Measurements from ENCODE around the gene CORO2B. TPM values are rescaled to one million over a fixed set of nuclear protein-coding genes. Genes with fewer than 3 reads are reported as not detected.

CORO2B gene
- total and polyA plus RNA-seq, 8 donors: 0.56 to 7.7 (median 1.7) TPM

DNA sequence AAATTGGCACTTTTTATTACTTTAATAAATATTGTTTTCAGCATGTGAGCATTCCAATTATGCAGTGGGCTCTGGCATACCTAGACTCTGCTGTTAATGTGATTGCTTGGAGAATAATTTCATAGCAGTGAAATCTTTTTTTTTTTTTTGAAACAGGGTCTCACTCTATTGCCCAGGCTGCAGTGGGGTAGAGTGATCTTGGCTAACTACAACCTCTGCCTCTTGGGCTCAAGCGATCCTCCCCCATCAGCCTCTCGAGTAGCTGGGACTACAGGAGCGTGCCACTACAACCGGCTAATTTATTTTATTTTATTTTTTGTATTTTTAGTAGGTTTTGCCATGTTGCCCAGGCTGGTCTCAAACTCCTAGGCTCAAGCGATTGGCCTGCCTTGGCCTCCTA lies 14.6 kb upstream of the CORO2B start:
- intact Hi-C loops (cut with DNase I): no loop called here
- Histone ChIP-seq H3K27me3 (peaks cover 0 to 7% (median 0%) of the 10 kb centered on the region in 4 donors), H3K4me1 (peaks cover 0 to 2% (median 0%) of the 10 kb centered on the region in 3 donors), H3K4me3 (no peak overlapping the region), H3K27ac (no peak overlapping the region), H3K36me3 (no peaks in the 10 kb centered on the region), H3K9me3 (no peaks in the 10 kb centered on the region)
- WGBS, 2 donors: 95 to 96% methylated on average over 5 of the region's 5 CpGs
- ATAC-seq: no peak
- TF ChIP-seq, protein P1, sequence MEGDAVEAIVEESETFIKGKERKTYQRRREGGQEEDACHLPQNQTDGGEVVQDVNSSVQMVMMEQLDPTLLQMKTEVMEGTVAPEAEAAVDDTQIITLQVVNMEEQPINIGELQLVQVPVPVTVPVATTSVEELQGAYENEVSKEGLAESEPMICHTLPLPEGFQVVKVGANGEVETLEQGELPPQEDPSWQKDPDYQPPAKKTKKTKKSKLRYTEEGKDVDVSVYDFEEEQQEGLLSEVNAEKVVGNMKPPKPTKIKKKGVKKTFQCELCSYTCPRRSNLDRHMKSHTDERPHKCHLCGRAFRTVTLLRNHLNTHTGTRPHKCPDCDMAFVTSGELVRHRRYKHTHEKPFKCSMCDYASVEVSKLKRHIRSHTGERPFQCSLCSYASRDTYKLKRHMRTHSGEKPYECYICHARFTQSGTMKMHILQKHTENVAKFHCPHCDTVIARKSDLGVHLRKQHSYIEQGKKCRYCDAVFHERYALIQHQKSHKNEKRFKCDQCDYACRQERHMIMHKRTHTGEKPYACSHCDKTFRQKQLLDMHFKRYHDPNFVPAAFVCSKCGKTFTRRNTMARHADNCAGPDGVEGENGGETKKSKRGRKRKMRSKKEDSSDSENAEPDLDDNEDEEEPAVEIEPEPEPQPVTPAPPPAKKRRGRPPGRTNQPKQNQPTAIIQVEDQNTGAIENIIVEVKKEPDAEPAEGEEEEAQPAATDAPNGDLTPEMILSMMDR (IDR thresholded peaks at IDR 0.05): no peak
- no peak for DNase-seq
- no peak for FAIRE-seq

DNA sequence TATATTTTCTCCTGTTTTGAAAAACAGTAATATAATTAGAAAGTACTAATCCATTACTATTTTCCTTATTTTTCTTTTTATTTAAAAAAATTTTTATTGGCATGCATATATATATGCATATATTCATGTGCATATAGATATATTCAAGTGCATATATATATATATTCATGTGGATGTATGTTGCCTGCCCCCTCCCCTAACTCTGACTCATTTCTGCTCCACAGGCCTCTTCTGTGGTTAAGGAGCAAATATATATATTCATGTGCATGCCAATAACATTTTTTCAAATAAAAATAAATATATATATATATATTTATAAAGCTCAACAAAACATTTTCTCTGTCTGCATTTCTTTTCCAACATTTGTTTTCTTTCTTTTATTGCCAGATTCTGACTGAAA lies 13.6 kb upstream of the CORO2B start:
- TF ChIP-seq, protein P1 (IDR thresholded peaks at IDR 0.05): no peak
- ATAC-seq (no peak), DNase-seq (no peak), FAIRE-seq (no peak)
- Histone ChIP-seq H3K4me3 (no peak overlapping the region), H3K4me1 (no peaks in the 10 kb centered on the region), H3K27ac (no peak overlapping the region), H3K36me3 (no peaks in the 10 kb centered on the region), H3K27me3 (peaks cover 0 to 2% (median 0%) of the 10 kb centered on the region in 4 donors), H3K9me3 (no peaks in the 10 kb centered on the region)
- intact Hi-C loops (cut with DNase I): no loop called here

DNA sequence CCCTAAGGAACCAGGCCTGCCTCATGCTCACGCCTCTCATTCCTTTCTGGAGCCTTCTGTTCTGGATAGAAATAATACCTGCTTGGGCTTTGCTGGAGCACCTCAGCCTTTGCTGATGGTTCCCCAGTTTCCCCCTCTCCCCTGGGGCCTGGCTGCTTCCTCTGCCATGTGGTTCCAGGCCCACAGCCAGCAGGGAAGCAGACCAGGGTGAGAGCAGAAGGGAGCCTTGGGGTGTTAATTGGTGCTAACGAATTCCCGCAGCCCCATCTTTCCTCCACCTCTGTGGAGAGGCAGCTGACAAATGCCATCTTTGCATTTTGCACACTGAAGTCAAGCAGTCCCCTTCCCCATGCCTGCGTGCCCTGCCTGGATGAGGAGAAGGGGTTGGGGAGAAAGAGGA lies 13.1 kb upstream of the CORO2B start:
- TF ChIP-seq, protein P1 (IDR thresholded peaks at IDR 0.05): no peak
- intact Hi-C loops (cut with DNase I): no loop called here
- no peaks in the 10 kb centered on the region for H3K36me3 ChIP-seq
- H3K9me3 ChIP-seq: no peaks in the 10 kb centered on the region
- no peak overlapping the region for H3K4me3 ChIP-seq
- peak in 1 of 6 donors; percentile 13 for DNase-seq
- no peak overlapping the region for H3K27ac ChIP-seq
- no peaks in the 10 kb centered on the region for H3K4me1 ChIP-seq
- WGBS, 2 donors: 84 to 85% methylated on average over 4 of the region's 4 CpGs
- no peak for FAIRE-seq
- ATAC-seq: no peak
- H3K27me3 ChIP-seq: no peaks in the 10 kb centered on the region

DNA sequence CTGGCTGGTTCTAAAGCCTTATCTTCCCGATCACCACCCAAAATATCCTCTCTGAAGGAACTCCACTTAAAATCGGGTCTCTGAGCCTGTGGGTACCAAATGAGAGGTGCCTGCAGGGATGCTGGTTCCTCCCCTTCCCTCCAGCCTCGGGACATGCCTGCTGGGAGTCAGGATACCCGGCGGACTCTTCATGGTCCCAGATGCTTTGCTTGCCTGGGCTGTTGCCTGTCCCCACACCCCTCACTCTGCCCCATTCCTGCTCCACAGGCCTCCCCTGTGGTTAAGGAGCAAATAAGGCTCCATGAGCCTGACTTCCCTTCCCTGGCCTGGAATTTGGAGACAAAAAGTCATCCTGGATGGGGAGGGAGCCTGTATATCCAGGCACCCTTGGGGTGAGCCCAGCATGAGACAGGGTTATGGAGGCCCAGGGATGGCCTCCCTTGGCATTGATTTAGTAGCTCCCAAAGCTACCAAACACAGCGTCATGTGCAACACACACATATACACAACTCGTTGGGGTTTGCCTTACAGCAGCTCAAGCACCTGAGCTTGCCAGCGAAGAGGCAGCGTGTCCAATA lies 12.3 kb upstream of the CORO2B start:
- ATAC-seq (no peak), DNase-seq (peak in 1 of 6 donors; percentile 24), FAIRE-seq (no peak)
- Histone ChIP-seq H3K27me3 (no peaks in the 10 kb centered on the region), H3K27ac (no peak overlapping the region), H3K4me3 (no peak overlapping the region), H3K36me3 (no peaks in the 10 kb centered on the region), H3K4me1 (no peaks in the 10 kb centered on the region), H3K9me3 (no peaks in the 10 kb centered on the region)
- TF ChIP-seq, protein P1 (IDR thresholded peaks at IDR 0.05): no peak
- WGBS, 2 donors: 55 to 65% methylated on average over 9 of the region's 9 CpGs
- intact Hi-C loops (cut with DNase I): no loop called here

DNA sequence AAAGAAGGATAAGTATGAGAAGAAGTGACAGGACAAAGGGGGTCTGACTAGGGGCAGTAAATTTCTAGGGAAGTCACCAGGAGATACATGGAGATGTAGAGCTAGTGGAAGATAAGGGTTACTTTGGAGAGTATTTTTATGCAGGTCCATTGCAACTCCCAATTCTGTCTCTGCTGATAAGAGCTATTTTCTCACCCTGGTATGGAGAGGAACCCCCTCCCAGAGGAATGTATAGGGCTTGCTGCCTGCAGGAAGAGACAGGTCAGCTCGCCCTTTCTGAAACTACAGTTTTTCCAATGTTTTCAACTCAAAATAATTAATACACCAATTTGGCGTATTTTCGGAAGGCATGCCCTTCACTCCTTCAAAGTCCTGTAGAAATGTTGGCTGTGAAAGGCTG lies 11.4 kb upstream of the CORO2B start:
- no peak overlapping the region for H3K27ac ChIP-seq
- intact Hi-C loops (cut with DNase I): no loop called here
- FAIRE-seq (no peak), ATAC-seq (no peak), DNase-seq (no peak)
- no peaks in the 10 kb centered on the region for H3K36me3 ChIP-seq
- TF ChIP-seq, protein P1 (IDR thresholded peaks at IDR 0.05): no peak
- H3K9me3 ChIP-seq: no peaks in the 10 kb centered on the region
- H3K4me1 ChIP-seq: no peaks in the 10 kb centered on the region
- H3K27me3 ChIP-seq: no peaks in the 10 kb centered on the region
- WGBS, 2 donors: 87 to 88% methylated on average over 3 of the region's 3 CpGs
- no peak overlapping the region for H3K4me3 ChIP-seq

All from pancreas (tissue), 10 donors.